Endothelial cell of umbilical vein (primary cell): ENCODE measurements around the gene ARHGEF17. TPM values are rescaled to one million over a fixed set of nuclear protein-coding genes. Genes with fewer than 3 reads are reported as not detected.

Experiments
- BruUV-seq: library from RNA; stranded (reverse); fragments of 400-500 nt; replicated peaks from 2 replicates; lab custom pipeline; 2021; lab: Mats Ljungman, UMichigan
- CTCF ChIA-PET: fragments of 300-600, 350-600 bp; sonication (Branson Sonifier 250); formaldehyde crosslinking; loops from one replicate; lab custom pipeline; 2021; ENCODE audit warnings: antibody characterized with exemption, inconsistent platforms; lab: Charles Lee
- POLR2A ChIA-PET: fragments of 300-600, 350-600 bp; sonication (Branson Sonifier 250); formaldehyde crosslinking; loops from one replicate; lab custom pipeline; 2021; ENCODE audit warnings: antibody characterized with exemption, inconsistent platforms; lab: Charles Lee
- DNase-seq: peaks from one replicate; pipeline ENCODE4 v3.0.0-alpha.2; 2011; ENCODE audit warnings: low read depth, low spot score
- FAIRE-seq: peaks from 2 replicates; lab custom pipeline; 2011; peaks lifted over from hg19 to GRCh38; lab: Jason Lieb, UNC
- H2AFZ ChIP-seq: 2 replicates; pipeline ENCODE4 v1.6.0; 2012; ENCODE audit warnings: low read depth, low read length, control low read depth, inconsistent platforms
- H3K27ac ChIP-seq: 2 replicates; pipeline ENCODE4 v1.5.1; 2011; ENCODE audit warnings: low read depth, mild to moderate bottlenecking, control low read depth, low read length, moderate library complexity; ENCODE audit not compliant: insufficient read depth
- H3K27me3 ChIP-seq, 2 experiments: 2 replicates each; pipeline versions ENCODE4 v1.6.0 to v1.6.1; 2011; ENCODE audit warnings: low read length in 2 of 2, mixed read lengths in 1 of 2; ENCODE audit not compliant: control insufficient read depth in 2 of 2, insufficient read depth in 2 of 2
- H3K36me3 ChIP-seq, 2 experiments: 2 replicates in 1 of 2; 3 replicates in 1 of 2; pipeline ENCODE4 v1.5.1; 2011; ENCODE audit warnings: low read length in 2 of 2, mild to moderate bottlenecking in 1 of 2, moderate library complexity in 1 of 2; ENCODE audit not compliant: control insufficient read depth in 2 of 2, insufficient read depth in 2 of 2; ENCODE audit errors: extremely low read depth in 1 of 2
- H3K4me1 ChIP-seq: 3 replicates; pipeline ENCODE4 v1.5.1; 2011; ENCODE audit warnings: mild to moderate bottlenecking, low read length; ENCODE audit not compliant: control insufficient read depth, insufficient read depth; ENCODE audit errors: extremely low read depth
- H3K4me2 ChIP-seq: 2 replicates; pipeline ENCODE4 v1.6.1; 2011; ENCODE audit warnings: low read length, control low read depth, mixed read lengths; ENCODE audit not compliant: insufficient read depth
- H3K4me3 ChIP-seq, 3 experiments: fragments of 200-600 bp in 1 of 3; sonication (generic), shearing (Covaris generic) in 1 of 3; replicated peaks in 1 of 3; 2 replicates each; pipeline ENCODE4 v1.5.1; 2011 to 2016; ENCODE audit warnings: control low read depth in 3 of 3, low read length in 3 of 3, mild to moderate bottlenecking in 2 of 3, inconsistent platforms in 1 of 3, low read depth in 1 of 3, moderate library complexity in 1 of 3; ENCODE audit not compliant: insufficient read depth in 1 of 3
- H3K79me2 ChIP-seq: 2 replicates; pipeline ENCODE4 v1.6.0; 2012; ENCODE audit warnings: low read length, inconsistent platforms; ENCODE audit not compliant: control insufficient read depth, insufficient read depth
- H3K9ac ChIP-seq: replicated peaks from 2 replicates; pipeline ENCODE3; 2011; ENCODE audit warnings: low read length, control low read depth; ENCODE audit not compliant: insufficient read depth; ENCODE audit errors: extremely low read depth
- H3K9me1 ChIP-seq: replicated peaks from 3 replicates; pipeline ENCODE4 v1.6.0; 2011; ENCODE audit warnings: mild to moderate bottlenecking, low read length; ENCODE audit not compliant: control insufficient read depth, insufficient read depth; ENCODE audit errors: extremely low read depth
- H3K9me3 ChIP-seq: replicated peaks from 2 replicates; pipeline ENCODE4 v1.5.1; 2012; ENCODE audit warnings: low read length, inconsistent platforms; ENCODE audit not compliant: control insufficient read depth, insufficient read depth
- H4K20me1 ChIP-seq: replicated peaks from 2 replicates; pipeline ENCODE3; 2011; ENCODE audit warnings: mild to moderate bottlenecking, low read length; ENCODE audit not compliant: control insufficient read depth, insufficient read depth; ENCODE audit errors: extremely low read depth
- EZH2 ChIP-seq: IDR thresholded peaks from 2 replicates; pipeline ENCODE4 v1.6.1; 2012; ENCODE audit warnings: borderline replicate concordance, low read depth, mild to moderate bottlenecking, moderate library complexity, low read length, inconsistent platforms; ENCODE audit not compliant: severe bottlenecking
- FOS ChIP-seq: IDR thresholded peaks from 2 replicates; pipeline ENCODE4 v1.6.1; 2011; ENCODE audit warnings: mild to moderate bottlenecking, low read length, moderate library complexity, borderline replicate concordance; ENCODE audit not compliant: insufficient read depth
- GATA2 ChIP-seq: IDR thresholded peaks from 2 replicates; pipeline ENCODE4 v1.7.0; 2011; ENCODE audit warnings: low read depth, mild to moderate bottlenecking, moderate library complexity, mixed read lengths, low read length; ENCODE audit not compliant: insufficient read length, insufficient read depth
- JUN ChIP-seq: IDR thresholded peaks from 2 replicates; pipeline ENCODE4 v1.6.1; 2011; ENCODE audit warnings: borderline replicate concordance, low read depth; ENCODE audit not compliant: insufficient read length, insufficient read depth
- MYC ChIP-seq: IDR thresholded peaks from one replicate; pipeline ENCODE4 v1.6.1; 2011; ENCODE audit warnings: mild to moderate bottlenecking, low read depth, low read length
- POLR2A ChIP-seq: IDR thresholded peaks from 2 replicates; pipeline ENCODE4 v1.6.1; 2012; ENCODE audit warnings: low read depth, mild to moderate bottlenecking, control low read depth, low read length
- POLR2AphosphoS5 ChIP-seq: IDR thresholded peaks from 2 replicates; pipeline ENCODE4 v1.6.1; 2012; ENCODE audit warnings: low read depth, mild to moderate bottlenecking, control low read depth, low read length, moderate library complexity; ENCODE audit not compliant: insufficient read depth
- dilution Hi-C: fragments of 300-500 bp; cut with MboI; formaldehyde crosslinking; loops from one replicate; pipeline ENCODE4 v1.15.0; 2019; ENCODE audit warnings: low sequenced_read_pairs; ENCODE audit not compliant: extremely low pct_ligation_motif_present
- intact Hi-C: fragments of 100-400 bp; cut with micrococcal nuclease; formaldehyde crosslinking; loops from one replicate; pipeline ENCODE4 v1.10.0; 2022
- polyA plus RNA-seq, 4 experiments: library from polyadenylated mRNA; depleted of rRNA in 3 of 4; stranded (reverse) in 3 of 4; unstranded in 1 of 4; fragments of >200 nt; gene quantifications; 2 replicates each; pipeline versions ENCODE4 v1.2.1 to v1.2.3, GENCODE V29; 2011 to 2012; ENCODE audit warnings: missing spikeins in 1 of 4
- total RNA-seq: library from RNA; stranded (reverse); gene quantifications from 2 replicates; pipeline ENCODE4 v1.2.3, GENCODE V29; 2021
- TF ChIP-seq, protein P1 (sequence below): IDR thresholded peaks from 2 replicates; pipeline ENCODE4 v1.6.1; 2011; ENCODE audit not compliant: insufficient read depth, insufficient read length
- TF ChIP-seq, protein P2 (sequence below), 2 donors: IDR thresholded peaks; 1 replicate in 1 of 2; 2 replicates in 1 of 2; pipeline ENCODE4 v1.5.1; 2011; ENCODE audit warnings: low read length in 2 of 2, mild to moderate bottlenecking in 2 of 2, moderate library complexity in 2 of 2, control low read depth in 1 of 2, inconsistent platforms in 1 of 2, low read depth in 1 of 2; ENCODE audit not compliant: insufficient read depth in 1 of 2; ENCODE audit errors: extremely low read depth in 1 of 2

ARHGEF17 gene
- total and polyA plus RNA-seq, 2 donors (not counting 3 experiments of a cell fraction or from before 2014, with no cell fraction given) = 74.9 to 89.9 TPM

DNA sequence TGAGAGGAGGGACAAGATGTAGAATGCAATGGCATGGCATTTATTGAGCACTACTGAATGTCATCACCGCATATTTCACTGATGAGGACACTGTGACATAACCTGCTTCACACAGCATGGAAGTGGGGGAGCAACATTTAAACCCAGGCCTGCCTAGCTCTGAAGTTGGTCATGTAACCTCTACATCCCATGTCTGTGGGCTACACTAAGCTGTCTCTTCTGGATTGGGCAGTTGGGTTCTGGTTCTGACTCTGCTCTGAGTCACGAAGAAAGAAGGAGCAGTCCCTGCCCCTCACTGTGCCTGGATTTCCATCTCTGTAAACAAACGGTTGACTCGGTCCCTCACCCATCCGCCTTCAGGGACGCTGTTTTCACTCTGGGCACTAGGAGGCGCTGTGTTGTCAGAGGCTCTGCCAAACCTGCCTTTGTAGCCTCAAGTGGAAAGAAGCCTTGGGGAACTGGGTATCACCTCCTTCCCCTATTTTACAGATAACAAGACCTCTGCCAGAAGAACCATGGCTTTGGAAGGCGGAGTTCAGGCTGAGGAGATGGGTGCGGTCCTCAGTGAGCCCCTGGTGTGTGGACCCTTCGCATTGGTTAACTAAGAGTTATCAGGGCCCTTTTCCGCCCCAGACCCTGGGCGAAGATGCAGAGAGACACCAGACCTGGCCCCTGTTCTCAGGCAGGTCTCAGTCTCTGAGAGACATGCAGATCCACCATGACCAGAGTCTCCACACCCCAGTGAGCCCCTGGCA is 12.7 kb upstream of the ARHGEF17 start:
- FAIRE-seq (peak; percentile 94), DNase-seq (peak; percentile 77)
- intact Hi-C loops = loop anchor here (1.0 kb wide), 2 partner anchors 40 to 98 kb away; no protein-coding TSS in a partner anchor
- H3K4me3 ChIP-seq = no peak overlapping the region
- POLR2A ChIA-PET = interaction anchor here (0.8 kb wide), 1 partner anchor 40 kb away, joined by 4 read pairs; no protein-coding TSS in a partner anchor
- TF ChIP-seq, protein P1, sequence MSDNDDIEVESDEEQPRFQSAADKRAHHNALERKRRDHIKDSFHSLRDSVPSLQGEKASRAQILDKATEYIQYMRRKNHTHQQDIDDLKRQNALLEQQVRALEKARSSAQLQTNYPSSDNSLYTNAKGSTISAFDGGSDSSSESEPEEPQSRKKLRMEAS = no peak
- TF ChIP-seq, protein P2, sequence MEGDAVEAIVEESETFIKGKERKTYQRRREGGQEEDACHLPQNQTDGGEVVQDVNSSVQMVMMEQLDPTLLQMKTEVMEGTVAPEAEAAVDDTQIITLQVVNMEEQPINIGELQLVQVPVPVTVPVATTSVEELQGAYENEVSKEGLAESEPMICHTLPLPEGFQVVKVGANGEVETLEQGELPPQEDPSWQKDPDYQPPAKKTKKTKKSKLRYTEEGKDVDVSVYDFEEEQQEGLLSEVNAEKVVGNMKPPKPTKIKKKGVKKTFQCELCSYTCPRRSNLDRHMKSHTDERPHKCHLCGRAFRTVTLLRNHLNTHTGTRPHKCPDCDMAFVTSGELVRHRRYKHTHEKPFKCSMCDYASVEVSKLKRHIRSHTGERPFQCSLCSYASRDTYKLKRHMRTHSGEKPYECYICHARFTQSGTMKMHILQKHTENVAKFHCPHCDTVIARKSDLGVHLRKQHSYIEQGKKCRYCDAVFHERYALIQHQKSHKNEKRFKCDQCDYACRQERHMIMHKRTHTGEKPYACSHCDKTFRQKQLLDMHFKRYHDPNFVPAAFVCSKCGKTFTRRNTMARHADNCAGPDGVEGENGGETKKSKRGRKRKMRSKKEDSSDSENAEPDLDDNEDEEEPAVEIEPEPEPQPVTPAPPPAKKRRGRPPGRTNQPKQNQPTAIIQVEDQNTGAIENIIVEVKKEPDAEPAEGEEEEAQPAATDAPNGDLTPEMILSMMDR (IDR thresholded peaks at IDR 0.05; ENCODE audit: extremely low read depth in 1 of 2, insufficient read depth in 1 of 2, low read depth in 1 of 2, low read length in 2 of 2) = peak; percentile 95 to 96
- H2AFZ ChIP-seq = peak overlapping the region; percentile 80
- H3K9me3 ChIP-seq = no peaks in the 10 kb centered on the region
- no peaks in the 10 kb centered on the region for H3K9me1 ChIP-seq
- H4K20me1 ChIP-seq = no peaks in the 10 kb centered on the region
- H3K27me3 ChIP-seq = no peaks in the 10 kb centered on the region
- BruUV-seq = no TSS peak
- H3K27ac ChIP-seq = no peak overlapping the region
- dilution Hi-C loops = no loop called here
- H3K36me3 ChIP-seq = no peaks in the 10 kb centered on the region
- no peak overlapping the region for H3K4me2 ChIP-seq
- no peak overlapping the region for H3K9ac ChIP-seq
- peaks cover 2% of the 10 kb centered on the region for H3K4me1 ChIP-seq
- CTCF ChIA-PET = interaction anchor here (0.6 to 8.1 kb wide), 22 partner anchors 9 to 565 kb away, joined by 3 to 89 read pairs (median 4); partner anchors contain the start of gene RELT
- H3K79me2 ChIP-seq = no peaks in the 10 kb centered on the region

DNA sequence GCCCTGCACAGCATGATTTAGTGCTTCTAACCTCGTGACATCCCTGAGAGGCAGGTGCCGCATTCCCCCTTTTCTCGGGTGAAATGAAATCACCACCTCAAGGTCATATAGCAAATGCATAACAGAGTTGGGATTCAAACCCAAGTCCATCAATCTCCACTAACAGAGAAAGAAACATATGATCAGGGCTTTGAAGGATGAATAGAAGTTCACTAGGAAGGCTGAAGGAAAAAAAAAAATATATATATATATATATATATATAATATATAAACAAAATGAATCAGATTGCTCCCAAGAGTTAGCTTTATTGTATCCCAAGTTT is 12.1 kb upstream of the ARHGEF17 start:
- Histone ChIP-seq H3K4me1 (peaks cover 2% of the 10 kb centered on the region), H3K4me3 (no peak overlapping the region), H2AFZ (no peak overlapping the region), H3K36me3 (no peaks in the 10 kb centered on the region), H3K9me1 (no peaks in the 10 kb centered on the region), H3K27ac (no peak overlapping the region), H3K9me3 (no peaks in the 10 kb centered on the region), H4K20me1 (no peaks in the 10 kb centered on the region), H3K9ac (no peak overlapping the region), H3K27me3 (no peaks in the 10 kb centered on the region), H3K79me2 (no peaks in the 10 kb centered on the region), H3K4me2 (no peak overlapping the region)
- no peak for TF ChIP-seq FOS
- TF ChIP-seq, protein P1 = no peak
- no peak for TF ChIP-seq EZH2
- TF ChIP-seq POLR2AphosphoS5 = no peak
- no peak for TF ChIP-seq JUN
- TF ChIP-seq GATA2 = no peak
- TF ChIP-seq, protein P2 (IDR thresholded peaks at IDR 0.05; ENCODE audit: extremely low read depth in 1 of 2, insufficient read depth in 1 of 2, low read depth in 1 of 2, low read length in 2 of 2) = no peak
- no peak for TF ChIP-seq POLR2A
- no peak for TF ChIP-seq MYC
- intact Hi-C loops = loop anchor here (1.0 kb wide), 2 partner anchors 39 to 97 kb away; no protein-coding TSS in a partner anchor
- CTCF ChIA-PET = interaction anchor here (2.6 to 8.1 kb wide), 2 partner anchors 38 to 97 kb away, joined by 17 to 89 read pairs; no protein-coding TSS in a partner anchor
- POLR2A ChIA-PET = no interaction called here
- FAIRE-seq (no peak), DNase-seq (no peak)
- no TSS peak for BruUV-seq
- dilution Hi-C loops = no loop called here
